Measurements from ENCODE around the gene RBBP5. TPM values are rescaled to one million over a fixed set of nuclear protein-coding genes. Genes with fewer than 3 reads are reported as not detected.
A peak's percentile ranks its signal among the peaks of the same experiment; 100 is the strongest.

Gene RBBP5
- total RNA-seq, 1 donor from 2014 or later: 23.4 TPM

GRCh38 chr1:205064741-205065316 is 56.9 kb downstream of the RBBP5 start:
- DNase-seq (ENCODE audit: low read depth) (no peak), FAIRE-seq (no peak)
- Histone ChIP-seq H3K27me3 (ENCODE audit: control insufficient read depth, insufficient read depth, low read length) (peaks cover 4% of the 10 kb centered on the region), H3K4me3 (ENCODE audit: low read depth, low read length) (no peak overlapping the region), H3K36me3 (ENCODE audit: control insufficient read depth, insufficient read depth, low read length) (no peaks in the 10 kb centered on the region)
- TF ChIP-seq CTCF (IDR thresholded peaks at IDR 0.05; ENCODE audit: insufficient read depth, low read length, severe bottlenecking): no peak

- no peak for TF ChIP-seq CTCF (IDR thresholded peaks at IDR 0.05; ENCODE audit: insufficient read depth, low read length, severe bottlenecking)
- Histone ChIP-seq H3K4me3 (ENCODE audit: low read depth, low read length) (no peak overlapping the region), H3K27me3 (ENCODE audit: control insufficient read depth, insufficient read depth, low read length) (peaks cover 4% of the 10 kb centered on the region), H3K36me3 (ENCODE audit: control insufficient read depth, insufficient read depth, low read length) (no peaks in the 10 kb centered on the region)
- FAIRE-seq: no peak
- DNase-seq (ENCODE audit: low read depth): no peak
Observed at GRCh38 chr1:205064301-205064700, 57.5 kb downstream of the RBBP5 start.

- FAIRE-seq: no peak
- no peak for TF ChIP-seq CTCF (IDR thresholded peaks at IDR 0.05; ENCODE audit: insufficient read depth, low read length, severe bottlenecking)
- DNase-seq (ENCODE audit: low read depth): no peak
- H3K36me3 ChIP-seq (ENCODE audit: control insufficient read depth, insufficient read depth, low read length): no peaks in the 10 kb centered on the region
- H3K4me3 ChIP-seq (ENCODE audit: low read depth, low read length): no peak overlapping the region
- H3K27me3 ChIP-seq (ENCODE audit: control insufficient read depth, insufficient read depth, low read length): peaks cover 3% of the 10 kb centered on the region
Observed at GRCh38 chr1:205062895-205063294, 58.9 kb downstream of the RBBP5 start.

DNA sequence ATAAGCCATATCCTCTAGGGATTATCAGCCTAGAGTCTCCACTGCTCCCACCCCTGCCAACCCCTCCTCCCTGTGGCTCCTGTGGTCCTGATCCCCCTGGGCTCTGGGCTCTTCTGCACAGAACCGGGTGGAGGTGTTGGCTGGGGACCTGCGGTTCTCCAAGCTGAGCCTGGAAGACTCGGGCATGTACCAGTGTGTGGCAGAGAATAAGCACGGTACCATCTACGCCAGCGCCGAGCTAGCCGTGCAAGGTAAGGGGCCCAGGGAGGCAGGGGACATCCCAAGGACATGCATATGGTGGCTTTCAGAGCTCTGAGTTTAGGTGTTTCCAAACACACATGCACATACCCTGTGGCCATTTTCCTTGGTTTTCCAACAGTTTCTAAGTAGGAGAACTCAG is 59.5 kb downstream of the RBBP5 start:
- TF ChIP-seq CTCF (IDR thresholded peaks at IDR 0.05; ENCODE audit: insufficient read depth, low read length, severe bottlenecking): no peak
- Histone ChIP-seq H3K27me3 (ENCODE audit: control insufficient read depth, insufficient read depth, low read length) (peaks cover 5% of the 10 kb centered on the region), H3K4me3 (ENCODE audit: low read depth, low read length) (no peak overlapping the region), H3K36me3 (ENCODE audit: control insufficient read depth, insufficient read depth, low read length) (no peaks in the 10 kb centered on the region)
- no peak for DNase-seq (ENCODE audit: low read depth)
- no peak for FAIRE-seq

GRCh38 chr1:205061665-205062069 is 60.1 kb downstream of the RBBP5 start:
- no peak overlapping the region for H3K4me3 ChIP-seq (ENCODE audit: low read depth, low read length)
- DNase-seq (ENCODE audit: low read depth): peak; percentile 36
- no peak for FAIRE-seq
- TF ChIP-seq CTCF (IDR thresholded peaks at IDR 0.05; ENCODE audit: insufficient read depth, low read length, severe bottlenecking): peak; percentile 89
- H3K27me3 ChIP-seq (ENCODE audit: control insufficient read depth, insufficient read depth, low read length): peaks cover 5% of the 10 kb centered on the region
- no peaks in the 10 kb centered on the region for H3K36me3 ChIP-seq (ENCODE audit: control insufficient read depth, insufficient read depth, low read length)

DNA sequence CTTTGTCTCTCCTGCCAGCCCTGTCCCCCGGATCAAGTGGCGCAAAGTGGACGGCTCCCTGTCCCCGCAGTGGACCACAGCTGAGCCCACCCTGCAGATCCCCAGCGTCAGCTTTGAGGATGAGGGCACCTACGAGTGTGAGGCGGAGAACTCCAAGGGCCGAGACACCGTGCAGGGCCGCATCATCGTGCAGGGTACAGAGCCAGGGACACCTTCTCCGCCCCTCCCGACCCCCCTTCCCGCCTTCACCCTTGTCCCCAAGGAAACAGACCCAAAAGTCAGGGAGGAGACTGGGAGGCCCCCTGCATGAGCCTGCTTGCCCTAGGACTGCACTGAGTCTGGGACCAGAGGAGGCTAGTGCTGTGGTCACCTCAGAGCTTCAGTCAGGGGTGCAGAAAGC is 60.6 kb downstream of the RBBP5 start:
- no peaks in the 10 kb centered on the region for H3K36me3 ChIP-seq (ENCODE audit: control insufficient read depth, insufficient read depth, low read length)
- H3K27me3 ChIP-seq (ENCODE audit: control insufficient read depth, insufficient read depth, low read length): peaks cover 3% of the 10 kb centered on the region
- no peak for TF ChIP-seq CTCF (IDR thresholded peaks at IDR 0.05; ENCODE audit: insufficient read depth, low read length, severe bottlenecking)
- no peak overlapping the region for H3K4me3 ChIP-seq (ENCODE audit: low read depth, low read length)
- DNase-seq (ENCODE audit: low read depth) (no peak), FAIRE-seq (no peak)

Data from bronchial epithelial cell (primary cell).